Ovary (tissue), 3 donors: Measurements from ENCODE around the gene IQSEC2.

Source experiments
- EP300 ChIP-seq: sonication (generic); formaldehyde crosslinking; IDR thresholded peaks from one replicate; pipeline ENCODE4 v1.6.1; 2017; ENCODE audit warnings: antibody characterized with exemption
- POLR2A ChIP-seq: fragments of 450-650 bp; IDR thresholded peaks from one replicate; pipeline ENCODE4 v1.6.1; 2017; ENCODE audit warnings: antibody characterized with exemption, mild to moderate bottlenecking, moderate library complexity
- TF ChIP-seq, protein P1 (sequence below), 3 donors: fragments of 450-650 bp in 2 of 3; fragments of 200-600 bp in 1 of 3; IDR thresholded peaks; one replicate each; pipeline versions ENCODE4 v1.5.1 to v1.8.0; 2016 to 2022; ENCODE audit warnings: antibody characterized with exemption in 3 of 3, mild to moderate bottlenecking in 1 of 3
- donor health status: DM: no; HTN: no; CAD: no.

DNA sequence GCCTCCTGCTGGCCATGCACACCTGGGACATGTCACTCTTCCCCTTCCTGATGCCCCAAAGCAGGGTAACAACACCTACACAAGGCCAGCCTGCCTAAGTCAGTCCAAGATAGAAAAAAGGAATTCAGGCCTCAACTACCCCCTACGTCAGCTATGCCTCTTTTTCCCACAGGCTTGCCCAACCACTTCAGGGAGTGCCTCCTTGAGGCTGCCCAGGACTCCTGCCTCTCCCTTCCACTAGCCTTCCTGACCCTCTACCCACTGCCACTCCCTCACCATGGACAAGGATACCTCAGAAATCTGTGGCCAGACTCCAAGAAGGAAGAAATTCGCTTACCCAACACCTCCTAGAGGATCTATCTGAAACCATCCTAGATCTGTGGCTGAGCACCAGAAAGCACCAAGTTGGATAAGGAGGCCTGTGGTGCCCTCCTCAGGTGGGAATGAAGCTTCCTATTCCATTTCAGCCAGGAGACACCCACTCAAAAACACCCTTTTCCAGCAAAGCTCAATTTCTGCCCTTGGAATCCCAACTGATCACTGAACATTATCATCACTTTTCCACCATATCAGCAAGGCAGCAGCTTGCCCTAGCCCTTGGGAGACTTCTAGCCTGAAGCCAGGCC is 58.2 kb downstream of the IQSEC2 start:
- TF ChIP-seq POLR2A = no peak
- TF ChIP-seq, protein P1, sequence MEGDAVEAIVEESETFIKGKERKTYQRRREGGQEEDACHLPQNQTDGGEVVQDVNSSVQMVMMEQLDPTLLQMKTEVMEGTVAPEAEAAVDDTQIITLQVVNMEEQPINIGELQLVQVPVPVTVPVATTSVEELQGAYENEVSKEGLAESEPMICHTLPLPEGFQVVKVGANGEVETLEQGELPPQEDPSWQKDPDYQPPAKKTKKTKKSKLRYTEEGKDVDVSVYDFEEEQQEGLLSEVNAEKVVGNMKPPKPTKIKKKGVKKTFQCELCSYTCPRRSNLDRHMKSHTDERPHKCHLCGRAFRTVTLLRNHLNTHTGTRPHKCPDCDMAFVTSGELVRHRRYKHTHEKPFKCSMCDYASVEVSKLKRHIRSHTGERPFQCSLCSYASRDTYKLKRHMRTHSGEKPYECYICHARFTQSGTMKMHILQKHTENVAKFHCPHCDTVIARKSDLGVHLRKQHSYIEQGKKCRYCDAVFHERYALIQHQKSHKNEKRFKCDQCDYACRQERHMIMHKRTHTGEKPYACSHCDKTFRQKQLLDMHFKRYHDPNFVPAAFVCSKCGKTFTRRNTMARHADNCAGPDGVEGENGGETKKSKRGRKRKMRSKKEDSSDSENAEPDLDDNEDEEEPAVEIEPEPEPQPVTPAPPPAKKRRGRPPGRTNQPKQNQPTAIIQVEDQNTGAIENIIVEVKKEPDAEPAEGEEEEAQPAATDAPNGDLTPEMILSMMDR (IDR thresholded peaks at IDR 0.05) = no peak
- TF ChIP-seq EP300 = no peak
